SU-DHL-6 (cell line): ENCODE data around the gene ZNF770.

Experiments
- CTCF ChIP-seq: fragments of 200-600 bp; sonication (generic); IDR thresholded peaks from one replicate; pipeline ENCODE4 v1.5.1; 2017; ENCODE audit warnings: antibody characterized with exemption, mild to moderate bottlenecking, low read length, moderate library complexity; ENCODE audit not compliant: insufficient read depth, poor library complexity, severe bottlenecking
- EZH2phosphoT487 ChIP-seq: fragments of 200-600 bp; sonication (generic), shearing (Covaris generic); conservative IDR thresholded peaks from 2 replicates; pipeline ENCODE4 v1.6.1; 2018; ENCODE audit warnings: mild to moderate bottlenecking, antibody characterized with exemption, low read length, moderate library complexity, mixed read lengths

- TF ChIP-seq CTCF (no peak), EZH2phosphoT487 (no peak)
These were observed 45.7 kb downstream of the ZNF770 start for GRCh38 chr15:34942363-34942762.
